AG09309 (cell line): ENCODE data around the gene CACNA1B.

ENCODE experiments used
- DNase-seq: peaks from one replicate; pipeline ENCODE4 v3.0.0-alpha.2; 2010; ENCODE audit warnings: low read depth
- H3K4me3 ChIP-seq: 2 replicates; pipeline ENCODE4 v1.5.1; 2011; ENCODE audit warnings: mild to moderate bottlenecking, low read depth, low read length, moderate library complexity; ENCODE audit not compliant: control insufficient read depth
- TF ChIP-seq, protein P1 (sequence below): IDR thresholded peaks from 2 replicates; pipeline ENCODE4 v1.5.1; 2011; ENCODE audit warnings: mild to moderate bottlenecking, low read depth, low read length, inconsistent platforms; ENCODE audit not compliant: insufficient read depth, control insufficient read depth; ENCODE audit errors: missing control alignments

Gene CACNA1B

DNA sequence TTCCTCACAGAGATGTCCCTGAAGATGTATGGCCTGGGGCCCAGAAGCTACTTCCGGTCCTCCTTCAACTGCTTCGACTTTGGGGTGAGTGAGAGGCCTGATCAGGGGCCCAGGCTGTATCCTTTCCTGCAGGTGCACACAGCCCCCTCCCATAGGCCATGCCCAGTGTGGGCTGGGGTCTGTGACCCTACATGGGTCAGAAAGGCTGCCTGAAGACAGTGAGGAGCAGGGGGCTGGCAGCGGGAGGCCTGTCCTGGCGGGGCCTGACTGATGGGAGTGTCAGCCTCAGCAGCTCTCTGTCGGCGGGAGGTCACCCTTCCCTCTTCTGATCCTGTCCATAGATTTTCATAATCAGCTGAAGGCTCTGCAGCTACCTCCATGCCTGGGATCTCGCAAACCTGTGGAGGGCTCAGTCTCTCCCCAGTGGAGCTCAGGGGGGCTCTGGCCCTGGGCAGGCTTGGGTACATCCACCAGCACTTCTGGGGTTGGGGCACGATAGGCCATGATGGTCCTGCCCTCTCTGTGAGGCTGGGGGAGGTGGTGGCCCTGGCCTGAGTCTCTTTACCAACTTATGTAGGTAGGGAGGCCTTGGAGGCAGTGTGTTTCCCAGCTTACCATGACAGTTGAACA is 98.5 kb downstream of the CACNA1B start:
- no peak for DNase-seq
- no peak overlapping the region for H3K4me3 ChIP-seq
- TF ChIP-seq, protein P1, sequence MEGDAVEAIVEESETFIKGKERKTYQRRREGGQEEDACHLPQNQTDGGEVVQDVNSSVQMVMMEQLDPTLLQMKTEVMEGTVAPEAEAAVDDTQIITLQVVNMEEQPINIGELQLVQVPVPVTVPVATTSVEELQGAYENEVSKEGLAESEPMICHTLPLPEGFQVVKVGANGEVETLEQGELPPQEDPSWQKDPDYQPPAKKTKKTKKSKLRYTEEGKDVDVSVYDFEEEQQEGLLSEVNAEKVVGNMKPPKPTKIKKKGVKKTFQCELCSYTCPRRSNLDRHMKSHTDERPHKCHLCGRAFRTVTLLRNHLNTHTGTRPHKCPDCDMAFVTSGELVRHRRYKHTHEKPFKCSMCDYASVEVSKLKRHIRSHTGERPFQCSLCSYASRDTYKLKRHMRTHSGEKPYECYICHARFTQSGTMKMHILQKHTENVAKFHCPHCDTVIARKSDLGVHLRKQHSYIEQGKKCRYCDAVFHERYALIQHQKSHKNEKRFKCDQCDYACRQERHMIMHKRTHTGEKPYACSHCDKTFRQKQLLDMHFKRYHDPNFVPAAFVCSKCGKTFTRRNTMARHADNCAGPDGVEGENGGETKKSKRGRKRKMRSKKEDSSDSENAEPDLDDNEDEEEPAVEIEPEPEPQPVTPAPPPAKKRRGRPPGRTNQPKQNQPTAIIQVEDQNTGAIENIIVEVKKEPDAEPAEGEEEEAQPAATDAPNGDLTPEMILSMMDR = no peak

DNA sequence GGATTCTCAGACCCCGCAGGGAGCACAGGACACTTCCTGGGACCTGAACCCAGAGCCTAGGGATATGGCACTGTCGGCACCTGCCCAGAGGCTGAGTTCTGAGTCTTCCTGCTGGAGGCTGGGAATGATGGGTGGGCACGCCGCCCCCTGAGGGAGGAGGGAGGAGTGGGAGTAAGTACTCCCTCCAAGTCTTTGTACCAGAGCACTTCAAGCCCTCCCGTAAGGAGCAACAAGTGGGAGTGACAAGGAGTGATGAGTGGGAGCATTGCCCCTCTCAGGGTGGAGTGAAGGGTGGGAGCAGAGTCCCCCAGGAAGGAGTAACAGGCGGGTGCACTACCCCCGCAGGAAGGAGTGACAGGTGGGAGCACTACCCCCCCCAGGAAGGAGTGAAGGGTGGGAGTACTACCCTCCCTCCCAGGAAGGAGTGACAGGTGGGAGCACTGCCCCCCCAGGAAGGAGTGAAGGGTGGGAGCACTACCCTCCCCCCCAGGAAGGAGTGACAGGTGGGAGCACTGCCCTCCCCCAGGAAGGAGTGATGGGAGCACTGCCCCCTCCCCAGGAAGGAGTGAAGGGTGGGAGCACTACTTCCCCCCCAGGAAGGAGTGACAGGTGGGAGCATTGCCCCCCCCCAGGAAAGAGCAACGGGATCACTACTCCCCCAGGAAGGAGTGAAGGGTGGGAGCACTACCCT is 100.1 kb downstream of the CACNA1B start:
- TF ChIP-seq, protein P1 = no peak
- no peak for DNase-seq
- H3K4me3 ChIP-seq = no peak overlapping the region

DNA sequence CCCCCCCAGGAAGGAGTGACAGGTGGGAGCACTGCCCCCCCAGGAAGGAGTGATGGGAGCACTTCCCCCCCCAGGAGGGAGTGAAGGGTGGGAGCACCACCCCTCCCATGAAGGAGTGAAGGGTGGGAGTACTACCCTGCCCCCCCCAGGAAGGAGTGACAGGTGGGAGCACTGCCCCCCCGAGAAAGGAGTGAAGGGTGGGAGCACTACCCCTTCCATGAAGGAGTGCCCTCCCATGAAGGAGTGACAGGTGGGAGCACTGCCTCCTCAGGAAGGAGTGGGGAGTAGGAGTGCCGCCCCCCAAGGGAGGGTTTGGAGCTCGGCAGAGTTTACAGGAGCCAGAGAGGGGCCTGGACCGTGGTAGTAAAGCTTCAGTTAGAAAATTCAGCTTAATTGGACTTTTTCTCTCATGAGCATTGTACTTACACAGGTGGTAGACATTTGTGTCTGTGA is 100.7 kb downstream of the CACNA1B start:
- H3K4me3 ChIP-seq = no peak overlapping the region
- no peak for DNase-seq

DNA sequence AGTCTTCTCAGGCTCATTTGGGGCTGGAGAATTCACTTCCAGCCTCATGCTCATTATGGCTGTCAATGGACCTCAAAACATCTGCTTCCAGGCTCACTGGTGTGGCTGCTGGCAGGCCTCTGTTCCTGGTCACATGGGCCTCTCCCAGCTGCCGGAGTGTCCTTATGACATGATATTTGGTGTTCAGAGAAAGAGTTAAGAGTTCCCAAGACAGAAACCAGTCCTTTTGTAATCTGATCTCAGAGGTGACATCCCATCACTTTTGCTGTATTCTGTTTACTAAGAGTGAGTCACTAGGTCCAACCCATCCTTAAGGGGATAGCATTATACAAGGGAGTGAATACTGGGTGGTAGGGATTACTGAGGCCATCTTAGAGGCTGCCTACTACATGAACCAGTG is 104.6 kb downstream of the CACNA1B start:
- no peak for DNase-seq
- H3K4me3 ChIP-seq = no peak overlapping the region
- TF ChIP-seq, protein P1 = no peak

More for the DNA sequence above, 100.7 kb downstream of the CACNA1B start:
- TF ChIP-seq, protein P1 = no peak

DNA sequence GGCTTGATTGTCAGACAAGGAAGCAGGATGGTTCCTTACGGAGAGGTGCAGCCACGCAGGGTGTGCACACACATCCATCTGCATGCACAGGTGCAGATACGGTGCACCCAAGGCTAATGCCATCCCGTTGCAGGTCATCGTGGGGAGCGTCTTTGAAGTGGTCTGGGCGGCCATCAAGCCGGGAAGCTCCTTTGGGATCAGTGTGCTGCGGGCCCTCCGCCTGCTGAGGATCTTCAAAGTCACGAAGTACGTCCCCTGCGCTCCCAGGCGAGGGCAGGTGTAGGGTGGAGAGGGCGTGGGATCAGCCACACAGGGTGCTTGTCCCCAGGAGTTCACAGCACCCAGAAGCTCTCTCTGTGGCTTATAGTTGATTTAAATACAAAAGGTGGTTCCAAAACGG is 106.4 kb downstream of the CACNA1B start:
- DNase-seq = no peak
- TF ChIP-seq, protein P1 = no peak
- H3K4me3 ChIP-seq = no peak overlapping the region

DNA sequence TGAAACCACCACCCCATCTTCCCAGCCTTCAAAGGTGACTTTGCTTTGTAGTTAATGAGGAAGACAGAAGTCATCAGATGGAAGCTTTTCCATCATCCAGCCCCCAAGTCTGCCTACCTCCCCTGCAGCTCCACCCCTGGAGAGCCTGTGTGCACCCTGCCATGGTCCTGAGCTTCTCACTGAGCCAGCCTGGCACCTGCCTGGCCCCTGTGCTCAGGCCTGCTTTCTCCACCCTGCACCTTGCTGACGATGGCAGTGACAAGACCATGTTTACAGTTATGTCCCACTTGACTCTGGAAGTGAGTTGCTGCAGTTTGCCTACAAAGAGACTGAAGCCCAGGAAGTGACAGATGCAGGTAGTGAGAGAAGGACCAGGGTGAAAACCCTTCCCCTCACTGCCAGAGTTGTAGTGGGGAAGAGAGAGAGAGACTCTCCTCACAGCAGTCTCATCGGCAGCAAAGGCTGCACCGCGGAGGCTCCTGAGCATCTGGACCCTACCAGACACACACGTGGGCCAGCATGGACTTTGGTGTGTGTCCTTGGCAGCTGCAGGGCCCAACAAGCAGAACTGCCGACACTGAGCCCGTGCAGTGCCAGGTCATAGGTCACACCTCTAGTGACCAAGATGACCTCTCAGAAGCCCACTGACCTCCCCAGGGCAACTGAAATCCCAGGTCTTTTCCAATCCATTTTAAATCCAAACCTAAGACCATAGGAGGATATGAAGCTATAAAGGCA is 107.1 kb downstream of the CACNA1B start:
- TF ChIP-seq, protein P1 = no peak
- no peak for DNase-seq
- no peak overlapping the region for H3K4me3 ChIP-seq
